Stimulated activated CD4-positive, alpha-beta T cell treated with anti-CD3 and anti-CD28 coated beads, Interleukin-4, amount 100 ng/mL, for 1 hour (primary cell): ENCODE data around the gene COMMD4.
"Not testable (repeated sequence)": the region's sequence is repeated elsewhere in the genome, so short reads cannot be mapped to it uniquely, and the experiment has no call there.

ENCODE experiments used
- DNase-seq: peaks from one replicate; pipeline ENCODE4 v3.0.0-alpha.2; 2020

The COMMD4 gene

DNA sequence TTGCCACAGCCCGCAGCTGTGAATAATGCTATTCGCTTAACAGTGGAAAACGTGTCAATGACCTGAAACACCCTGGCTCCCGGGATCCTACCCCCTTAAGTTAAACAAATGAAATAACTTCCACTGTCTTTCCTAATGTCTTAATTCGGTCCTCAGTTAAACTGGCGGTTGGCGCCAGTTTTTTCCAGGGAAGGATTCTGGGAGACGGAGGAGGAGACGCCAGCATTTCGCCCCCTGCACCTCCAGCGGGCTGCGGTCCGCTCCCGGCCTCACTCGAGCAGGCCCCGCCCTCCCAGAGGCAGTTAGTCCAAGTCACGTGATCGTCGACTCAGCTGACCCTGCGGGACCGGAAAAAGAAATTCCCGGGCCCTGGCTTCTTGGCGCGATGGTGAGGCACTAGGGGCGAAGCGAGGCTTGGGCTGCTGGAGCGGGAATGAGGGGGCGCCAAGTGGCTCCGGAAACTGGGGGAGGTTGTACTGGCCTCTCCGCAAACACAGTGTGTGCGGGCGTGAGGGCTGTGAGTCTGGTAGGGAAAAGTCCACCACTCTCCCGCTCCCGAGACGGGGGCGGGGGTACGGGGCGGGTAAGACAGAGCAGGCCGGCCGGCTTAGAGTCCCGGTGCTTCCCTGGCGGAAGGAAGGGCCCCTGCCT, at the start of gene COMMD4:
TSS of gene COMMD4 (plus strand) at position 359 of the 651 bp plus-strand sequence. CDS start at position 386, 27 bp downstream.
- DNase-seq = peak; percentile 83

DNA sequence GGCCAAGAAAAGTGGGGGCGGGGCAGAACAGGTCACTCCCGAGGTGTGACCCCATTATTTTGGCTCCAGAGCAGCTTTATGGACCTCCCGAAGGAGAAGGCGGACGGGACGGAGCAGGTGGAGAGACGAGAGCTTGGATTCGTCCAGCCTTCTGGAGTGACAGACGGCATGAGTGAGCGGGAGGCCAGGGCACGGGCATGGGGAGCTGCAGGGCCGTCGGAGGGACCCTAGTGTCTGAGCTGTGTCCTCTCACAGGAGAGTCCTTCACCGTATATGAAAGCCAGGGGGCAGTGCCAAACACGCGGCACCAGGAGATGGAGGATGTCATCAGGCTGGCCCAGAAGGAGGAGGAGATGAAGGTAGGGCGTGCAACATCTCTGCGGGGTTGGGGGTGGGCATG, 42.2 kb upstream of the COMMD4 start:
- not testable (repeated sequence) for DNase-seq

DNA sequence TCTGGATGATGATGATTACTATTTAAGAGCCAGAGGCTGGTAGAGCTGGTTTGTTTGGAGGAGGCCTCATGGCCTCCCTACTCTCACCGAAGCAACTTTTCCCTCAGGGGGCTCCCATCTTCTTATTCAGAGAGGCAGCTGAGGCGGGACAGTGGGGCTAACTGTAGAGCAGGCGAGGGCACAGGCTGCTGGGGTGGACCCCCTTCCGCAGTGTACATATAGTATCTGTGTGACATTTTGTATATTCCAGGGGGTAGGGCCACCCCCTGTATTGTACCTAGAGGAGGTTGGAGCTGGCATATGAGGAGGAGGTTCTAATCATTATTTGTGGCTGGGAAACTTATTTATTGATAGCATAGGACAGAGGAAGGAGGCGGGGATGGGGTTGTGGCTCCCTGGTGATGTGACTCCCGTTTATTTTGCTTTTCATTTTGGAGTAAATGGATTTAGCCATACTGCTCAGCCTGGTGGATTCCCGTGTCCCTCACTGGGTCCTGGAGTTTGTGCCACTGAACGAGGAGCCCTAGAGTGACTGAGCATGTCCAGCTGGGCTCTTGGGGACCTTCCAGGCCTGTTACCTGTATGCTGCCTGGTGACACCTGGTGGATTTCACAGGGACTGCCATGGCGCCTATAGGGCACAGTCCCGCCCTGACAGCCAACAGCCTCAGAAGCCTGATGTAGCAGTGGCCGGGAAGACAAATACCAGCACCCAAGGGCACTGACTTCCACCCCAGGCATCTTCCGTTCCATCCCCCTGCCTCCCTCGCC, 37.1 kb upstream of the COMMD4 start:
- DNase-seq = not testable (repeated sequence)

DNA sequence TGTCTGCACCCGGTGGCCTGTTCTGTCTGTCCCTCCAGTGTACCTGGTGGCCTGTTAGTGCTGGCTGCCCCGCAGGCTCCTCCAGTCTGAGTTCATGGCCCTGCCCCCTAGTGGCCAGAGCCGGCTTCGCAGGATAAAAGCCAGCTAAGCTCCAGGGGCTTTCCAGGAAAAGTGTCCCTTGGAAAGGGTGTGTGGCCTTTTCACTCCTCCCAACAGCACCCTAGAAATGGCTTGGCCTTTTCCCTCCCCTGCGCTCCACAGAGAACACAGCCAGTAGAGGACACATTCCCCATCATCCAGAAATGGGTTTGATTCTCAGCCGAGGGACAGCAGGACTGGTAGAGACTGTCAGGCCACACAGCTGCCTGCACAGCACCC, 36.6 kb upstream of the COMMD4 start:
- DNase-seq = peak; percentile 65

- DNase-seq = not testable (repeated sequence)
These were observed 35.8 kb upstream of the COMMD4 start for GRCh38 chr15:75300026-75300425.

DNA sequence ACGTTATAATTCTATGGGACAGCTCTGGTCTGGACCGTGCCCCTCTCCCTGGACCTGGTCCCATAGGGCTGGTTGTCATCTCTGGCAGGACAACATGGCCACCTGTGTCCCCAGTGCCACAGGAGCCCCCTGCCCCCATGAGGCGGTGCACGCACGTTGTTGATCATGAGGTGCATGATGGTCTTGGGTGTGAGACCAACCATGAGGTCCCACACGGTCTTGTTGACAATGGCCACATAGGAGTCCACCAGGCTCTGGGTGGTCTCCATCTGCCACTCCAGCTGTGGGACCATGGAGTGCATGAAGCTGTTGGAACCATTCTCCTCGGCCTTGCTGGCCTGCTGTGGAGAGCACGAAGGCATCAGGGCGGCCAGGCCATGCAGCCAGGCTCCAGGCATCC, 33.5 kb upstream of the COMMD4 start:
- DNase-seq = no peak

GRCh38 chr15:75302753-75303152, 33.1 kb upstream of the COMMD4 start:
- not testable (repeated sequence) for DNase-seq

DNA sequence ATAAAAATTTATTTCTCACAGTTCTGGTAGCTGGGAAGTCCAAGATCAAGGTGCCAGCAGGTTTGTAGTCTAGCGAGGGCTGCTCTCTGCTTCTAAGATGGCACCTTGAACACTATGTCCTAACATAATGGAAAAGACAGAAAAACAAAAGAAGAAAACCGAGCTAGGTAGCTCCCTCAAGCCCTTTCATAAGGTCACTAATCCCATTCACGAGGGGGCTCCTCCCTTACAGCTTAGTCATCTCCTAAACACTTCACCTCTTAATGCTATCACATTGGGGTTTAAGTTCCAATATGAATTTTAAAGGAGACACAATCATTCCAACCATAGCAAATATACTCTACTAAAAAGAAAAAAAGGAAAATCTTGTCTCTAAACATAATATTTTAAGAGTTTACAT, 29.7 kb upstream of the COMMD4 start:
- no peak for DNase-seq

- peak; percentile 16 for DNase-seq
These were observed 28.0 kb upstream of the COMMD4 start for GRCh38 chr15:75307778-75308390.

GRCh38 chr15:75309711-75310110, 26.2 kb upstream of the COMMD4 start:
- DNase-seq = no peak

- DNase-seq = not testable (repeated sequence)
These were observed 23.3 kb upstream of the COMMD4 start for GRCh38 chr15:75312548-75312947.

- no peak for DNase-seq
These were observed 22.6 kb upstream of the COMMD4 start for GRCh38 chr15:75313116-75313845.

DNA sequence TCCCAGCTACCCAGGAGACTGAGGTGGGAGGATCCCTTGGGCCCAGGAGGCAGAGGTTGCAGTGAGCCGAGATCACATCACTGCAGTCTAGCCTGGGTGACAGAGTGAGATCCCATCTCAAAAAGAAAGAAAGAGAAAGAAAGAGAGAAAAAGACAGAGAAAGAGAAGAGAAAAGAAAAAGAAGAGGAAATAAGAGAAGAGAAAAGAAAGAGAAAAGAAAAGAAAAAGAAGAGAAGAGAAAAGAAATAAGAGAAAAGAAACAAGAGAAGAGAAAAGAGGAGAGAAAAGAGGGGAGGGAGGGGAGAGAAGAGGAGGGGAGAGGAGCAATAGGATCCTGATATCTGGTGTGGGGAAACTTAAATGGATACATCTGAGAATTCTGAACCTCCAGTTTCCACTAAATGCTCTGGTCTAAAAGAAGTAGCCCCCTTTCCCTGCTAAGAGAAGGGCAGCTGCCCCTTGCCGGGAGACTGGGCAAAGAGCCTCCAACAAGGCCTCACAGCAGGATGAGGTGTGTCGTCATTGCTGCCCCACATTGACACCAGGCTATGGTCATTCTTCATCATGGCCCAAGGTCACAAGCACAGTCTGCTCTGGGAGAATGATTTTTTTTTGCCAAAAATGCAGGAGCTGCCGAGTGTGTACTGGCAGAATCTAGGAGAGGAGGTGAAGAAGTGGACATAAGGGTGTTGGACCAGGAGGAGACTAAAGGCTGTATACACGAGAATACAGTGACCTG, 21.1 kb upstream of the COMMD4 start:
- no peak for DNase-seq

DNA sequence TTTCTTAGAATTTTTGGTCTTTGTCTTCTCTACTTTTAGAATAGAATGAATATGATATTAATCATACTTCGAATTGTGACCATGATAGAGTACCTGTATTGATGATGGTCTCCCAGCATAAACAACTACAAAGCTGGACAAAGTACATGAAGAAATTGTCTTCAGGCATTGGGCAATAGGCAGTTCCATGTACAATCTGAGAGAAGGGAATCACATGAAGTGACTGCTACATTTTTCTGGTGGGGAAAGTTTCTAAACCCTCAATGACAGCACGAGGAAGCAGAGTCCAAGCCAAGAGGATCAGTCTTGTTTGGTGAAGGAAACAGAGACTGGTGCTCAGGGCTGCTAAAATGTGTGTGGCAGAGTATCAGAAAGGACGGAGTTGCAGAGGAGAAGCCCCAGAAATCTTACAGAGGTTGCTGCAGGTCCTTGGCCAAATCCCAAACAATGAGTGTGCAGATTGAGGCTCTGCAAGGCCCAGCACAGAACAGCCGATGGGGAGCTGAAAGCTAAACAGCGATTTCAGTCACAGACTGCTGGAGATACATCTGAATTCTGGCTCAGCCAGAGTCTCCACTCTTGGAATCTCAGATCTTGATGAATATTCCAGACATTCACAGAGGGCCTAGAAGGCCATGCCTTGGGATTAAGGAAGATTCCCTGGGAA, 16.5 kb upstream of the COMMD4 start:
- DNase-seq = not testable (repeated sequence)

- no peak for DNase-seq
These were observed 14.2 kb upstream of the COMMD4 start for GRCh38 chr15:75321711-75322110.

DNA sequence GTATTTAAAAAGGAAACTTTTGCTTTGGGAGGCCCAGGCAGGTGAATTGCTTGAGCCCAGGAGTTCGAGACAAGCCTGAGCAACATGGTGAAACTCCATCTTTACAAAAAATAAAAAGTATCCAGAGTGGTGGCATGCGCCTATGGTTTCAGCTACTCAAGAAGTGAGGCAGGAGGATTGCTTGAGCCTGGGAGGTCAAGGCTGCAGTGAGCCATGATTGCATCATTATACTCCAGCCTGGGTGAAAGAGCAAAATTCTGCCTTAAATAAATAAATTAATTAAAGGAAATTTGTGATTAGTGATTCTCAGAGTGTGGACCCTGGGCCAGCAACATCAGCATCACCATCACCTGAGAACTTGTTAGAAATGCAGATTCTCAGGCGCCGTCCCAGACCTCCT, 9.9 kb upstream of the COMMD4 start:
- no peak for DNase-seq

DNA sequence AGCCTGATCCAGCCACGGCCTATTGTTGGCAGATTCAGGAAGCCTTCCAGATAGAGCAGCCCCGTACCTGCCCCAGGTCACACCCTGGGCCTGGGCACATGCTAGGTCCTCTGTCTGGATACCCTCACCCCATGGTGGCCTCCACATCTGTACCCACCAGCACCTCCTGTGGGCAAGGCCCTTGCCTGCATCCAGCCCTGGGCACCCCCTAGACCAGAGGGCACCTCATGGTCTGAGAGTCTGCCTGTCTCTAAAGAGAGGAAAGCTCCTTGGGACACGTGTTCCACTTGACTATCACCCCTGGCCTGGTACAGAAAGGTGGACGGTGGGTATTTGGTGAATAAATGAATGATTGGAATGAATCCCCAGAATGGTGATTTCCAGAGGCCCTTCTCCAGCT, 8.9 kb upstream of the COMMD4 start:
- DNase-seq = no peak

DNA sequence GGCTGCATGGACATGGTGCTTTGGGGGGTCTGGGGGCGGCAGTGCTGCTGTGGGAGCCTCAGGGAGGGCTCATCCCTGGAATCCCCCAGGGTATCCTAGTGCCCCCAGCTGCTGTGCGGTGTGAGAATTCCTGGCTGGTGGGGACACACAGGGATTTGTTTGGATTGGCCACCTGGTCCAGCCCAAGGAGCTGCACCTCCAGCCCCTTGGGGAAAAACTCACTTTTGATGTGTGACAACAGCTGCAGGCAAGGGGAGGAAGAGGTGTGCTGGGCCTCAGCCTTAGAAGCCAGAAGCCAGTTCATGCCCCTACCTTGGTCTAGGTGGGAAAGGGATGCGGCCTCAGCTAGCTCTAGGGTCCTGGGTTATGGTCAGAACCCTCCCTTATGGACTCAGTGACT, 8.4 kb upstream of the COMMD4 start:
- no peak for DNase-seq

DNA sequence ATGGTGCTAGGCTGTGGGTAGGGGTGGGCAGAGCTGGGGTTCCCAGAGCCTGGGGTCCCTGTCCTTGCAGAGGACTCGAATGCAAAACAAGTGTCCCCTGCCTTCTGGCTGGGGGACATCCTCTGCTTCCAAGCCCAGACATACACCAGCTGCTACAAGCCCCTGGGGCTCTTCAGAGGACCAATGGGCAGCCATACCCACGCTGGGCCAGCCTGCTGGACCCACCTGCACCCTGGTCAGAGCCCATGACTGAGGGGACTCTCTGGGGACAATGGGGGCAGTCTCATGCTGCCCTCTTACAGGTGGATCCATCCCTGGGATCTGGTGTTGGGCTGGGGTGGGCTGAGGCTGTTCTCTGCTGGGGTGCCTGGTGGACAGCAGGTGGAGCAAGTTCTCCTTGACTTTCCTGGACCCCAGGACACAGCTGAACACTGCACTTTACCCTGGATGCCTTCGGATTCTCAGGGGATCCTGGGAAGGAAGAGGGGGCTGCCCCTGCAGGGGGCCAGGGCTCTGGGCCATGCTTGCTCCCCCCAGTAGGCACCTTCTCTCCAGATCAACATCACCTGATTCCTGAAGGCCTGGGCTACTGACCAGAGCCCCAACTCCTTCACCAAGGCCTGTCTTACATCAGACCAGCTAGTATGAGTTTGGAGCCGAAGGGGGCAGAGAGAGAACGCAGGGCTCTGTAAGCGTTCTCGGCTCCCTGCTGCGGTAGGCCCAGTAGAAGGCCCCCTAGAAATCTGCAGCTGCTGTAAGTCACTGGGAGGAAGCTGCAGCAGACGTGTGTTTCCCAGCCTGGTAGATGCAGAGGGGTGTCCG, 7.2 kb upstream of the COMMD4 start:
- DNase-seq = no peak

GRCh38 chr15:75329571-75329970, 6.3 kb upstream of the COMMD4 start:
- no peak for DNase-seq

DNA sequence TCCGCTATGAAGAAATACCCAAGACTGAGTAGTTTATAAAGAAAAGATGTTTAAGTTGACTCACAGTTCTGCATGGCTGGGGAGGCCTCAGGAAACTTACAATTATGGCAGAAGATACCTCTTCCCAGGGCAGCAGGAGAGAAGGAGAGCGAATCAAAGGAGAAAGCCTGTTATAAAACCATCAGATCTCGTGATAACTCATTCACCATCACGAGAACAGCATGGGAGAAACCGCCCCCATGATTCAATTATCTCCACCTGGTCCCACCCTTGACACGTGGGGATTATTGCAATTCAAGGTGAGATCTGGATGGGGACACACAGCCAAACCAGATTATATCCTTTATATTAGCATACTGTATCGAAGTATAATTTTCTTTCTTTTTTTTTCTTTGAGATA, 3.8 kb upstream of the COMMD4 start:
- DNase-seq = not testable (repeated sequence)
